Choroid plexus epithelial cell (primary cell): ENCODE results near the gene SET.

Experiments
- DNase-seq: peaks from one replicate; pipeline ENCODE4 v3.0.0-alpha.2; 2010; ENCODE audit warnings: low read depth
- H3K4me3 ChIP-seq: 2 replicates; pipeline ENCODE4 v1.5.1; 2011; ENCODE audit warnings: low read depth, mild to moderate bottlenecking, control low read depth, low read length, moderate library complexity
- CTCF ChIP-seq: conservative IDR thresholded peaks from 2 replicates; pipeline ENCODE4 v1.5.1; 2011; ENCODE audit warnings: low read depth, mild to moderate bottlenecking, control low read depth, inconsistent platforms, low read length, moderate library complexity

Gene SET

GRCh38 chr9:128714586-128715435 is 25.8 kb downstream of the SET start:
- H3K4me3 ChIP-seq, result no peak overlapping the region
- TF ChIP-seq CTCF, result no peak
- DNase-seq, result no peak

- no peak for TF ChIP-seq CTCF
- no peak overlapping the region for H3K4me3 ChIP-seq
- DNase-seq, result no peak
These were observed 26.4 kb downstream of the SET start for GRCh38 chr9:128715436-128715750.

- TF ChIP-seq CTCF, result no peak
- H3K4me3 ChIP-seq, result no peak overlapping the region
- no peak for DNase-seq
These were observed 27.7 kb downstream of the SET start for GRCh38 chr9:128716581-128717254.

- no peak for TF ChIP-seq CTCF
These were observed 29.0 kb downstream of the SET start for GRCh38 chr9:128718047-128718446.

GRCh38 chr9:128718475-128718874 is 29.5 kb downstream of the SET start:
- TF ChIP-seq CTCF, result no peak
- DNase-seq, result no peak
- H3K4me3 ChIP-seq, result no peak overlapping the region

More at GRCh38 chr9:128718047-128718446, 29.0 kb downstream of the SET start:
- no peak overlapping the region for H3K4me3 ChIP-seq
- DNase-seq, result no peak

- DNase-seq, result no peak
- no peak for TF ChIP-seq CTCF
- H3K4me3 ChIP-seq, result no peak overlapping the region
These were observed 31.0 kb downstream of the SET start for GRCh38 chr9:128719919-128720605.
